Liver (tissue), 9 donors: Measurements from ENCODE around the gene TAF11L2. TPM values are rescaled to one million over a fixed set of nuclear protein-coding genes. Genes with fewer than 3 reads are reported as not detected.
"Not testable (repeated sequence)": the region's sequence is repeated elsewhere in the genome, so short reads cannot be mapped to it uniquely, and the experiment has no call there.

Experiments
- DNase-seq: peaks from one replicate; pipeline ENCODE4 v3.0.0-alpha.2; 2017; ENCODE audit warnings: low spot score
- H3K27ac ChIP-seq, 2 donors: one replicate each; pipeline ENCODE4 v1.7.0; 2013; ENCODE audit warnings: inconsistent platforms in 2 of 2, low read length in 2 of 2, control low read depth in 1 of 2, low read depth in 1 of 2, mild to moderate bottlenecking in 1 of 2
- H3K27me3 ChIP-seq, 4 donors: one replicate each; pipeline versions ENCODE4 v1.6.1 to v1.7.0; 2013; ENCODE audit warnings: low read length in 3 of 4, inconsistent platforms in 1 of 4, mild to moderate bottlenecking in 1 of 4, moderate library complexity in 1 of 4; ENCODE audit not compliant: control insufficient read depth in 4 of 4, insufficient read depth in 4 of 4
- H3K36me3 ChIP-seq, 4 donors: one replicate each; pipeline versions ENCODE4 v1.6.1 to v1.7.0; 2013; ENCODE audit warnings: low read length in 3 of 4, mild to moderate bottlenecking in 3 of 4, low read depth in 1 of 4, moderate library complexity in 1 of 4; ENCODE audit not compliant: control insufficient read depth in 4 of 4, insufficient read depth in 3 of 4
- H3K4me1 ChIP-seq, 4 donors: one replicate each; pipeline versions ENCODE4 v1.6.1 to v1.7.0; 2013; ENCODE audit warnings: low read length in 3 of 4, mild to moderate bottlenecking in 3 of 4, moderate library complexity in 1 of 4; ENCODE audit not compliant: control insufficient read depth in 4 of 4, insufficient read depth in 4 of 4
- H3K4me3 ChIP-seq, 3 donors: one replicate each; pipeline versions ENCODE4 v1.6.1 to v1.7.0; 2013; ENCODE audit warnings: low read length in 3 of 3, control low read depth in 1 of 3, low read depth in 1 of 3, mild to moderate bottlenecking in 1 of 3
- H3K9ac ChIP-seq, 2 donors: one replicate each; pipeline ENCODE4 v1.7.0; 2013; ENCODE audit warnings: low read length in 2 of 2, mild to moderate bottlenecking in 2 of 2, moderate library complexity in 2 of 2, control low read depth in 1 of 2, low read depth in 1 of 2
- H3K9me3 ChIP-seq, 4 donors: one replicate each; pipeline versions ENCODE4 v1.6.1 to v1.7.0; 2013; ENCODE audit warnings: low read length in 3 of 4; ENCODE audit not compliant: control insufficient read depth in 4 of 4
- FOXA1 ChIP-seq: IDR thresholded peaks from 2 replicates; pipeline ENCODE4 v1.6.1; 2016; ENCODE audit warnings: antibody characterized with exemption
- FOXA2 ChIP-seq: IDR thresholded peaks from 2 replicates; pipeline ENCODE4 v1.6.1; 2016; ENCODE audit warnings: antibody characterized with exemption
- GABPA ChIP-seq, 2 donors: IDR thresholded peaks in 1 of 2; conservative IDR thresholded peaks in 1 of 2; 2 replicates each; pipeline ENCODE4 v1.6.1; 2016; ENCODE audit warnings: antibody characterized with exemption in 2 of 2, mild to moderate bottlenecking in 1 of 2, moderate library complexity in 1 of 2
- HNF4G ChIP-seq: IDR thresholded peaks from 2 replicates; pipeline ENCODE4 v1.6.1; 2016; ENCODE audit warnings: antibody characterized with exemption
- NR2F2 ChIP-seq: IDR thresholded peaks from 2 replicates; pipeline ENCODE4 v1.6.1; 2016; ENCODE audit warnings: antibody characterized with exemption
- RAD21 ChIP-seq, 2 donors: IDR thresholded peaks; 2 replicates each; pipeline ENCODE4 v1.6.1; 2016; ENCODE audit warnings: antibody characterized with exemption in 2 of 2, mild to moderate bottlenecking in 2 of 2
- RXRA ChIP-seq, 2 donors: IDR thresholded peaks; 2 replicates each; pipeline ENCODE4 v1.6.1; 2017 to 2018; ENCODE audit warnings: antibody characterized with exemption in 2 of 2, mild to moderate bottlenecking in 1 of 2
- SP1 ChIP-seq: IDR thresholded peaks from 2 replicates; pipeline ENCODE4 v1.6.1; 2018; ENCODE audit warnings: antibody characterized with exemption, mild to moderate bottlenecking
- WGBS: extraction: QIAGEN DNeasy Blood & Tissue Kit; methylation state at CpG from one replicate; pipeline ENCODE4 v1.1.7; 2013; 5-methylcytosine and 5-hydroxymethylcytosine counted together
- polyA plus RNA-seq, 2 donors: library from polyadenylated mRNA; stranded (reverse) in 1 of 2; unstranded in 1 of 2; fragments of 200-250 nt in 1 of 2; fragments of >200 nt in 1 of 2; fragmentation: Nextera tagmentation in 1 of 2; extraction: Ambion mirVana in 1 of 2; gene quantifications; one replicate each; pipeline versions ENCODE4 v1.2.1 to v1.2.3, GENCODE V29; 2013 to 2015
- total RNA-seq, 2 donors: library from RNA; depleted of rRNA; stranded (reverse); fragments of >200 nt; gene quantifications; one replicate each; pipeline ENCODE4 v1.2.3, GENCODE V29; 2014
- TF ChIP-seq, protein P1 (sequence below): IDR thresholded peaks from 2 replicates; pipeline ENCODE4 v1.6.1; 2016; ENCODE audit warnings: antibody characterized with exemption
- TF ChIP-seq, protein P2 (sequence below): fragments of 150-350 bp; IDR thresholded peaks from 2 replicates; pipeline ENCODE4 v1.5.1; 2017; ENCODE audit warnings: improper control_type of control experiment, low read depth, low read length; ENCODE audit not compliant: missing input control
- TF ChIP-seq, protein P3 (sequence below): IDR thresholded peaks from 2 replicates; pipeline ENCODE4 v1.6.1; 2016; ENCODE audit warnings: antibody characterized with exemption
- TF ChIP-seq, protein P4 (sequence below): IDR thresholded peaks from 2 replicates; pipeline ENCODE4 v1.6.1; 2016; ENCODE audit warnings: antibody characterized with exemption, mild to moderate bottlenecking
- donor health status: healthy.
- donor health status: healthy.
- donor health status: healthy.
- donor health status: healthy.
- donor health status: healthy.

TAF11L2 gene
- not detected for total RNA-seq
- polyA plus RNA-seq: not detected

- not testable (repeated sequence) for H3K36me3 ChIP-seq, H3K4me3 ChIP-seq, H3K9me3 ChIP-seq, DNase-seq, H3K9ac ChIP-seq, H3K27ac ChIP-seq, H3K27me3 ChIP-seq, H3K4me1 ChIP-seq
- WGBS: 81% methylated on average over 8 of the region's 8 CpGs
Observed at GRCh38 chr5:17497931-17498330, at the start of gene TAF11L2. TSS of gene TAF11L2 (plus strand) at chr5:17498231.

- TF ChIP-seq, protein P1, sequence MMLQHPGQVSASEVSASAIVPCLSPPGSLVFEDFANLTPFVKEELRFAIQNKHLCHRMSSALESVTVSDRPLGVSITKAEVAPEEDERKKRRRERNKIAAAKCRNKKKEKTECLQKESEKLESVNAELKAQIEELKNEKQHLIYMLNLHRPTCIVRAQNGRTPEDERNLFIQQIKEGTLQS: no peak
- TF ChIP-seq NR2F2: no peak
- no peak for TF ChIP-seq FOXA2
- no peak for TF ChIP-seq RXRA (IDR thresholded peaks at IDR 0.05)
- no peak for TF ChIP-seq SP1
- TF ChIP-seq, protein P2, sequence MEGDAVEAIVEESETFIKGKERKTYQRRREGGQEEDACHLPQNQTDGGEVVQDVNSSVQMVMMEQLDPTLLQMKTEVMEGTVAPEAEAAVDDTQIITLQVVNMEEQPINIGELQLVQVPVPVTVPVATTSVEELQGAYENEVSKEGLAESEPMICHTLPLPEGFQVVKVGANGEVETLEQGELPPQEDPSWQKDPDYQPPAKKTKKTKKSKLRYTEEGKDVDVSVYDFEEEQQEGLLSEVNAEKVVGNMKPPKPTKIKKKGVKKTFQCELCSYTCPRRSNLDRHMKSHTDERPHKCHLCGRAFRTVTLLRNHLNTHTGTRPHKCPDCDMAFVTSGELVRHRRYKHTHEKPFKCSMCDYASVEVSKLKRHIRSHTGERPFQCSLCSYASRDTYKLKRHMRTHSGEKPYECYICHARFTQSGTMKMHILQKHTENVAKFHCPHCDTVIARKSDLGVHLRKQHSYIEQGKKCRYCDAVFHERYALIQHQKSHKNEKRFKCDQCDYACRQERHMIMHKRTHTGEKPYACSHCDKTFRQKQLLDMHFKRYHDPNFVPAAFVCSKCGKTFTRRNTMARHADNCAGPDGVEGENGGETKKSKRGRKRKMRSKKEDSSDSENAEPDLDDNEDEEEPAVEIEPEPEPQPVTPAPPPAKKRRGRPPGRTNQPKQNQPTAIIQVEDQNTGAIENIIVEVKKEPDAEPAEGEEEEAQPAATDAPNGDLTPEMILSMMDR: no peak
- WGBS: 94% methylated on average over 3 of the region's 3 CpGs
- Histone ChIP-seq H3K36me3 (no peaks in the 10 kb centered on the region), H3K9ac (no peak overlapping the region), H3K4me3 (no peak overlapping the region), H3K27me3 (no peaks in the 10 kb centered on the region), H3K9me3 (peaks cover 0 to 1% (median 0%) of the 10 kb centered on the region in 4 donors), H3K27ac (no peak overlapping the region), H3K4me1 (no peaks in the 10 kb centered on the region)
- no peak for DNase-seq
Observed at GRCh38 chr5:17448877-17449276, 49.2 kb upstream of the TAF11L2 start.

DNA sequence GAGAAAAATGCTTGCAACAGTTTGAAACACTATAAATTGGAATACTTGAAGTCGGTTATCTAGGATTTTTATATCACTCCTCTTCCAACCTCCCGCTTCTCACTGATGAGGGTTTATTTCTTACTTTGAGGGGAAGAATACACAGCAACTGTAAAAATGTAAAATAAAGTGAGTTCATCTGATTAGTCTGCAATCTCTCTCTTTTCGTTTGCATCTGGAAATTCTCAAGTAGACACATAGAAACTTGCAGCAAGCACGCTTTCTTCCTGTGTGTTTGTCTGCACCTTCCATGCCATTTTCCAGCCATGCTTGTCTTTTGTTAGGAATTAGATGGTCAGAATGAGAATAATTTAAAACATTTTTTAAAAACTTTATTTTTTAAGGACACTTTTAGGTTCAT lies 45.1 kb upstream of the TAF11L2 start:
- Histone ChIP-seq H3K9ac (no peak overlapping the region), H3K27ac (no peak overlapping the region), H3K27me3 (no peaks in the 10 kb centered on the region), H3K36me3 (no peaks in the 10 kb centered on the region), H3K4me3 (no peak overlapping the region), H3K4me1 (no peaks in the 10 kb centered on the region), H3K9me3 (no peaks in the 10 kb centered on the region)
- TF ChIP-seq, protein P1: no peak
- WGBS: 78% methylated on average over 4 of the region's 4 CpGs
- DNase-seq: no peak

GRCh38 chr5:17455942-17456341 lies 42.1 kb upstream of the TAF11L2 start:
- no peaks in the 10 kb centered on the region for H3K4me1 ChIP-seq
- H3K9ac ChIP-seq: no peak overlapping the region
- 55% methylated on average over 3 of the region's 3 CpGs for WGBS
- H3K27me3 ChIP-seq: no peaks in the 10 kb centered on the region
- H3K4me3 ChIP-seq: no peak overlapping the region
- DNase-seq: no peak
- no peaks in the 10 kb centered on the region for H3K36me3 ChIP-seq
- H3K27ac ChIP-seq: no peak overlapping the region
- H3K9me3 ChIP-seq: no peaks in the 10 kb centered on the region
- no peak for TF ChIP-seq FOXA1
- no peak for TF ChIP-seq RAD21 (IDR thresholded peaks at IDR 0.05)
- TF ChIP-seq, protein P3, sequence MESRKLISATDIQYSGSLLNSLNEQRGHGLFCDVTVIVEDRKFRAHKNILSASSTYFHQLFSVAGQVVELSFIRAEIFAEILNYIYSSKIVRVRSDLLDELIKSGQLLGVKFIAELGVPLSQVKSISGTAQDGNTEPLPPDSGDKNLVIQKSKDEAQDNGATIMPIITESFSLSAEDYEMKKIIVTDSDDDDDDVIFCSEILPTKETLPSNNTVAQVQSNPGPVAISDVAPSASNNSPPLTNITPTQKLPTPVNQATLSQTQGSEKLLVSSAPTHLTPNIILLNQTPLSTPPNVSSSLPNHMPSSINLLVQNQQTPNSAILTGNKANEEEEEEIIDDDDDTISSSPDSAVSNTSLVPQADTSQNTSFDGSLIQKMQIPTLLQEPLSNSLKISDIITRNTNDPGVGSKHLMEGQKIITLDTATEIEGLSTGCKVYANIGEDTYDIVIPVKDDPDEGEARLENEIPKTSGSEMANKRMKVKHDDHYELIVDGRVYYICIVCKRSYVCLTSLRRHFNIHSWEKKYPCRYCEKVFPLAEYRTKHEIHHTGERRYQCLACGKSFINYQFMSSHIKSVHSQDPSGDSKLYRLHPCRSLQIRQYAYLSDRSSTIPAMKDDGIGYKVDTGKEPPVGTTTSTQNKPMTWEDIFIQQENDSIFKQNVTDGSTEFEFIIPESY: no peak
- TF ChIP-seq, protein P4, sequence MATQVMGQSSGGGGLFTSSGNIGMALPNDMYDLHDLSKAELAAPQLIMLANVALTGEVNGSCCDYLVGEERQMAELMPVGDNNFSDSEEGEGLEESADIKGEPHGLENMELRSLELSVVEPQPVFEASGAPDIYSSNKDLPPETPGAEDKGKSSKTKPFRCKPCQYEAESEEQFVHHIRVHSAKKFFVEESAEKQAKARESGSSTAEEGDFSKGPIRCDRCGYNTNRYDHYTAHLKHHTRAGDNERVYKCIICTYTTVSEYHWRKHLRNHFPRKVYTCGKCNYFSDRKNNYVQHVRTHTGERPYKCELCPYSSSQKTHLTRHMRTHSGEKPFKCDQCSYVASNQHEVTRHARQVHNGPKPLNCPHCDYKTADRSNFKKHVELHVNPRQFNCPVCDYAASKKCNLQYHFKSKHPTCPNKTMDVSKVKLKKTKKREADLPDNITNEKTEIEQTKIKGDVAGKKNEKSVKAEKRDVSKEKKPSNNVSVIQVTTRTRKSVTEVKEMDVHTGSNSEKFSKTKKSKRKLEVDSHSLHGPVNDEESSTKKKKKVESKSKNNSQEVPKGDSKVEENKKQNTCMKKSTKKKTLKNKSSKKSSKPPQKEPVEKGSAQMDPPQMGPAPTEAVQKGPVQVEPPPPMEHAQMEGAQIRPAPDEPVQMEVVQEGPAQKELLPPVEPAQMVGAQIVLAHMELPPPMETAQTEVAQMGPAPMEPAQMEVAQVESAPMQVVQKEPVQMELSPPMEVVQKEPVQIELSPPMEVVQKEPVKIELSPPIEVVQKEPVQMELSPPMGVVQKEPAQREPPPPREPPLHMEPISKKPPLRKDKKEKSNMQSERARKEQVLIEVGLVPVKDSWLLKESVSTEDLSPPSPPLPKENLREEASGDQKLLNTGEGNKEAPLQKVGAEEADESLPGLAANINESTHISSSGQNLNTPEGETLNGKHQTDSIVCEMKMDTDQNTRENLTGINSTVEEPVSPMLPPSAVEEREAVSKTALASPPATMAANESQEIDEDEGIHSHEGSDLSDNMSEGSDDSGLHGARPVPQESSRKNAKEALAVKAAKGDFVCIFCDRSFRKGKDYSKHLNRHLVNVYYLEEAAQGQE: no peak
- no peak for TF ChIP-seq RXRA (IDR thresholded peaks at IDR 0.05)
- TF ChIP-seq GABPA (IDR thresholded peaks at IDR 0.05 in 1 of 2, conservative IDR thresholded peaks at IDR 0.05 in 1 of 2): no peak
- no peak for TF ChIP-seq HNF4G
- no peak for TF ChIP-seq NR2F2
- TF ChIP-seq, protein P2: no peak
- TF ChIP-seq, protein P1: no peak
